OCI-LY3 (cell line): ENCODE results near the gene MYLK.

Experiments used
- EZH2phosphoT487 ChIP-seq: fragments of 200-600 bp; shearing (Covaris generic); IDR thresholded peaks from 2 replicates; pipeline ENCODE4 v1.6.1; 2018; ENCODE audit warnings: antibody characterized with exemption, mixed run types, low read depth
- TF ChIP-seq, protein P1 (sequence below): fragments of 200-600, 300-600 bp; sonication (generic); IDR thresholded peaks from 2 replicates; pipeline ENCODE4 v1.5.1; 2014; ENCODE audit warnings: antibody characterized with exemption, low read length, low read depth

GRCh38 chr3:123773681-123774431 lies 110.3 kb downstream of the MYLK start:
- TF ChIP-seq, protein P1, sequence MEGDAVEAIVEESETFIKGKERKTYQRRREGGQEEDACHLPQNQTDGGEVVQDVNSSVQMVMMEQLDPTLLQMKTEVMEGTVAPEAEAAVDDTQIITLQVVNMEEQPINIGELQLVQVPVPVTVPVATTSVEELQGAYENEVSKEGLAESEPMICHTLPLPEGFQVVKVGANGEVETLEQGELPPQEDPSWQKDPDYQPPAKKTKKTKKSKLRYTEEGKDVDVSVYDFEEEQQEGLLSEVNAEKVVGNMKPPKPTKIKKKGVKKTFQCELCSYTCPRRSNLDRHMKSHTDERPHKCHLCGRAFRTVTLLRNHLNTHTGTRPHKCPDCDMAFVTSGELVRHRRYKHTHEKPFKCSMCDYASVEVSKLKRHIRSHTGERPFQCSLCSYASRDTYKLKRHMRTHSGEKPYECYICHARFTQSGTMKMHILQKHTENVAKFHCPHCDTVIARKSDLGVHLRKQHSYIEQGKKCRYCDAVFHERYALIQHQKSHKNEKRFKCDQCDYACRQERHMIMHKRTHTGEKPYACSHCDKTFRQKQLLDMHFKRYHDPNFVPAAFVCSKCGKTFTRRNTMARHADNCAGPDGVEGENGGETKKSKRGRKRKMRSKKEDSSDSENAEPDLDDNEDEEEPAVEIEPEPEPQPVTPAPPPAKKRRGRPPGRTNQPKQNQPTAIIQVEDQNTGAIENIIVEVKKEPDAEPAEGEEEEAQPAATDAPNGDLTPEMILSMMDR: no peak
- no peak for TF ChIP-seq EZH2phosphoT487
